HepG2 (cell line): ENCODE data around the gene BCL2L1. TPM values are rescaled to one million over a fixed set of nuclear protein-coding genes. Genes with fewer than 3 reads are reported as not detected.

Experiments
- AHR ChIP-seq: IDR thresholded peaks from 2 replicates; pipeline ENCODE4 v1.6.1; 2018; ENCODE audit warnings: missing genetic modification reagents, missing compliant biosample characterization
- MAFK ChIP-seq, 2 experiments: IDR thresholded peaks in 1 of 2; conservative IDR thresholded peaks in 1 of 2; 2 replicates each; pipeline ENCODE4 v1.6.1; 2011; ENCODE audit warnings: improper control_type of control experiment in 2 of 2, low read length in 2 of 2
- MAZ ChIP-seq, 2 experiments: sonication (generic) in 1 of 2; formaldehyde crosslinking in 1 of 2; IDR thresholded peaks; 2 replicates each; pipeline versions ENCODE4 v1.5.0 to v1.6.1; 2012 to 2020; ENCODE audit warnings: low read depth in 2 of 2, mild to moderate bottlenecking in 2 of 2, borderline replicate concordance in 1 of 2, improper control_type of control experiment in 1 of 2, low read length in 1 of 2, missing genetic modification reagents in 1 of 2, moderate library complexity in 1 of 2
- MEF2D ChIP-seq: sonication (generic); formaldehyde crosslinking; IDR thresholded peaks from 2 replicates; pipeline ENCODE4 v1.5.1; 2020; ENCODE audit warnings: mild to moderate bottlenecking, missing genetic modification reagents
- MEIS2 ChIP-seq: sonication (generic); formaldehyde crosslinking; IDR thresholded peaks from 2 replicates; pipeline ENCODE4 v1.9.0; 2021; ENCODE audit warnings: mild to moderate bottlenecking, missing genetic modification reagents
- MTA1 ChIP-seq: sonication (generic); formaldehyde crosslinking; IDR thresholded peaks from 2 replicates; pipeline ENCODE4 v1.4.0; 2020; ENCODE audit warnings: missing genetic modification reagents, mild to moderate bottlenecking, borderline replicate concordance
- MXD4 ChIP-seq: IDR thresholded peaks from 2 replicates; pipeline ENCODE4 v1.6.1; 2016; ENCODE audit warnings: mild to moderate bottlenecking, missing biosample characterization, missing genetic modification reagents
- POLR2AphosphoS2 ChIP-seq: IDR thresholded peaks from 2 replicates; pipeline ENCODE4 v1.6.1; 2011; ENCODE audit warnings: low read depth, low read length, improper control_type of control experiment
- SAFB2 ChIP-seq: sonication (generic); formaldehyde crosslinking; IDR thresholded peaks from 2 replicates; pipeline ENCODE4 v1.5.1; 2020; ENCODE audit warnings: missing genetic modification reagents, low read depth, mild to moderate bottlenecking, borderline replicate concordance
- SP4 ChIP-seq: sonication (generic); formaldehyde crosslinking; IDR thresholded peaks from 2 replicates; pipeline ENCODE4 v1.8.1; 2023; ENCODE audit warnings: mild to moderate bottlenecking, missing genetic modification reagents
- ZNF230 ChIP-seq: sonication (generic); formaldehyde crosslinking; IDR thresholded peaks from 2 replicates; pipeline ENCODE4 v1.4.0; 2020; ENCODE audit warnings: mild to moderate bottlenecking, missing genetic modification reagents
- ZNF333 ChIP-seq: sonication (generic); formaldehyde crosslinking; IDR thresholded peaks from 2 replicates; pipeline ENCODE4 v1.4.0; 2020; ENCODE audit warnings: mild to moderate bottlenecking, missing genetic modification reagents, borderline replicate concordance
- ZNF33A ChIP-seq: sonication (generic); formaldehyde crosslinking; IDR thresholded peaks from 2 replicates; pipeline ENCODE4 v1.5.1; 2020; ENCODE audit warnings: missing genetic modification reagents, mild to moderate bottlenecking, moderate library complexity, borderline replicate concordance
- ZNF484 ChIP-seq: sonication (generic); formaldehyde crosslinking; IDR thresholded peaks from 2 replicates; pipeline ENCODE4 v1.5.1; 2020; ENCODE audit warnings: mild to moderate bottlenecking, low read depth, missing genetic modification reagents, borderline replicate concordance
- polyA plus RNA-seq, 8 experiments: library from polyadenylated mRNA; depleted of rRNA in 3 of 8; stranded (reverse) in 7 of 8; unstranded in 1 of 8; fragments of >200 nt; fragmentation: Illumina TruSeq in 4 of 8; extraction: Trizol in 4 of 8; gene quantifications; 2 replicates each; pipeline versions ENCODE4 v1.2.1 to v1.2.3, GENCODE V29; 2011 to 2016; ENCODE audit warnings: low read depth in 4 of 8, missing spikeins in 1 of 8, mixed read lengths in 1 of 8; ENCODE audit not compliant: insufficient read depth in 1 of 8
- total RNA-seq, 5 experiments: library from RNA; depleted of rRNA; stranded (reverse); fragments of >200 nt; fragmentation: Illumina TruSeq; extraction: Trizol; gene quantifications; 2 replicates each; pipeline ENCODE4 v1.2.3, GENCODE V29; 2016; ENCODE audit warnings: low read depth in 1 of 5
- TF ChIP-seq, protein P1 (sequence below): sonication (generic); formaldehyde crosslinking; conservative IDR thresholded peaks from 2 replicates; pipeline ENCODE4 v1.4.0; 2020; ENCODE audit warnings: missing genetic modification reagents
- TF ChIP-seq, protein P2 (sequence below): sonication (generic); formaldehyde crosslinking; IDR thresholded peaks from 2 replicates; pipeline ENCODE4 v1.5.0; 2020; ENCODE audit warnings: mild to moderate bottlenecking, missing genetic modification reagents, borderline replicate concordance
- TF ChIP-seq, protein P3 (sequence below): sonication (generic); formaldehyde crosslinking; IDR thresholded peaks from 2 replicates; pipeline ENCODE4 v1.9.0; 2022; ENCODE audit warnings: missing genetic modification reagents, mild to moderate bottlenecking, borderline replicate concordance

Gene BCL2L1
- total and polyA plus RNA-seq, 2 of the 13 experiments (the other 11 are each of a cell fraction or from before 2014, with no cell fraction given): 164 to 258 TPM

DNA sequence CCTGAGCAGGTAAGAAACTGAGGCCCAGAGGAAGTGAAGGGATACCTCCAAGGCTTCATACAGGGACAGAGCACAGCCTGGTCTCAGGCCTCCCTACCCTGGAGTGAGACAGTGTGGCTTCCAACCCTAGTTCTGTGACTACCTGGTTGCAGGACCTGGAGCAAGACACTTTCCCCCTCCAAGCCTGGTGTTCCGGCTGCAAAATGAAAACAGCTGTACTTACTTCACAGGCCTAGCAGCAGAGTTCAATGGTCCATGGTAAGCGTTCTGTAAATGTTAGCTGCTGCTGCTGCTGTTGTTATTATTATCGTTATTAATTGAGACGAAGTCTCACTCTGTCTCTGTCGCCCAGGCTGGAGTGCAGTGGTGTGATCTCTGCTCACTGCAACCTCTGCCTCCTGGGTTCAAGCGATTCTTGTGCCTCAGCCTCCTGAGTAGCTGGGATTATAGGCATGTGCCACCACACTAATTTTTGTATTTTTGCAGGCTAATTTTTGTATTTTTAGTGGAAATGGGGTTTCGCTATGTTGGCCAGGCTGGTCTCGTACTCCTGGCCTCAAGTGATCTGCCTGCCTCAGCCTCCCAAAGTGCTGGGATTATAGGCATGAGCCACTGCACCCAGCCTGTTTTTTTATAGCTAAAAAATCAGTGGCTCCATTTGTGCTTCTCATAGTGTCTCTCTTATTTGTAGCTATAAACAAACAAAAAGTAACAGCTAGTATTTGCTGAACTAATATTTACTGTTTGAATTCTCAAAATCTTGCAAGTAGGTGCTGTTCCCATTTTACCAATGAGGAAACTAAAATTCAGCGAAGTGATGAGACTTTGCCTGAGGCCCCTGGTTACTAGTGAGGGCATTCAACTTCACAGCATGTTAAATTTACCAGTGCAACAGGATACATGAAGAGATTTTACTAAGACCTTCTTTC, 43.0 kb downstream of the BCL2L1 start (continued):
- TF ChIP-seq ZNF33A (CRISPR knock-in tag) (no peak), ZNF484 (CRISPR knock-in tag) (no peak), POLR2AphosphoS2 (0 out of 2 replicates have a peak, but pooled peaks have one; percentile 14), MEIS2 (CRISPR knock-in tag) (peak; percentile 45; the same call in 1 of the 2 replicates), MEF2D (no peak), SP4 (CRISPR knock-in tag) (no peak), MXD4 (CRISPR knock-in tag) (no peak), ZNF230 (0 out of 2 replicates have a peak, but pooled peaks have one; percentile 68), SAFB2 (CRISPR knock-in tag) (no peak), AHR (CRISPR knock-in tag) (peak; percentile 31; the same call in 1 of the 2 replicates), MAFK (conservative IDR thresholded peaks at IDR 0.05 in 1 of 2, IDR thresholded peaks at IDR 0.05 in 1 of 2; ENCODE audit: low read length in 2 of 2) (no peak), MTA1 (CRISPR knock-in tag) (no peak), ZNF333 (no peak), MAZ (IDR thresholded peaks at IDR 0.05; ENCODE audit: borderline replicate concordance, low read depth, low read length) (no peak), MAZ (CRISPR knock-in tag; IDR thresholded peaks at IDR 0.05; ENCODE audit: low read depth) (no peak)
- TF ChIP-seq, protein P1, sequence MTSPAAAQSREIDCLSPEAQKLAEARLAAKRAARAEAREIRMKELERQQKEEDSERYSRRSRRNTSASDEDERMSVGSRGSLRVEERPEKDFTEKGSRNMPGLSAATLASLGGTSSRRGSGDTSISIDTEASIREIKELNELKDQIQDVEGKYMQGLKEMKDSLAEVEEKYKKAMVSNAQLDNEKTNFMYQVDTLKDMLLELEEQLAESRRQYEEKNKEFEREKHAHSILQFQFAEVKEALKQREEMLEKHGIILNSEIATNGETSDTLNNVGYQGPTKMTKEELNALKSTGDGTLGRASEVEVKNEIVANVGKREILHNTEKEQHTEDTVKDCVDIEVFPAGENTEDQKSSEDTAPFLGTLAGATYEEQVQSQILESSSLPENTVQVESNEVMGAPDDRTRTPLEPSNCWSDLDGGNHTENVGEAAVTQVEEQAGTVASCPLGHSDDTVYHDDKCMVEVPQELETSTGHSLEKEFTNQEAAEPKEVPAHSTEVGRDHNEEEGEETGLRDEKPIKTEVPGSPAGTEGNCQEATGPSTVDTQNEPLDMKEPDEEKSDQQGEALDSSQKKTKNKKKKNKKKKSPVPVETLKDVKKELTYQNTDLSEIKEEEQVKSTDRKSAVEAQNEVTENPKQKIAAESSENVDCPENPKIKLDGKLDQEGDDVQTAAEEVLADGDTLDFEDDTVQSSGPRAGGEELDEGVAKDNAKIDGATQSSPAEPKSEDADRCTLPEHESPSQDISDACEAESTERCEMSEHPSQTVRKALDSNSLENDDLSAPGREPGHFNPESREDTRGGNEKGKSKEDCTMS (CRISPR knock-in tag): no peak
- TF ChIP-seq, protein P2, sequence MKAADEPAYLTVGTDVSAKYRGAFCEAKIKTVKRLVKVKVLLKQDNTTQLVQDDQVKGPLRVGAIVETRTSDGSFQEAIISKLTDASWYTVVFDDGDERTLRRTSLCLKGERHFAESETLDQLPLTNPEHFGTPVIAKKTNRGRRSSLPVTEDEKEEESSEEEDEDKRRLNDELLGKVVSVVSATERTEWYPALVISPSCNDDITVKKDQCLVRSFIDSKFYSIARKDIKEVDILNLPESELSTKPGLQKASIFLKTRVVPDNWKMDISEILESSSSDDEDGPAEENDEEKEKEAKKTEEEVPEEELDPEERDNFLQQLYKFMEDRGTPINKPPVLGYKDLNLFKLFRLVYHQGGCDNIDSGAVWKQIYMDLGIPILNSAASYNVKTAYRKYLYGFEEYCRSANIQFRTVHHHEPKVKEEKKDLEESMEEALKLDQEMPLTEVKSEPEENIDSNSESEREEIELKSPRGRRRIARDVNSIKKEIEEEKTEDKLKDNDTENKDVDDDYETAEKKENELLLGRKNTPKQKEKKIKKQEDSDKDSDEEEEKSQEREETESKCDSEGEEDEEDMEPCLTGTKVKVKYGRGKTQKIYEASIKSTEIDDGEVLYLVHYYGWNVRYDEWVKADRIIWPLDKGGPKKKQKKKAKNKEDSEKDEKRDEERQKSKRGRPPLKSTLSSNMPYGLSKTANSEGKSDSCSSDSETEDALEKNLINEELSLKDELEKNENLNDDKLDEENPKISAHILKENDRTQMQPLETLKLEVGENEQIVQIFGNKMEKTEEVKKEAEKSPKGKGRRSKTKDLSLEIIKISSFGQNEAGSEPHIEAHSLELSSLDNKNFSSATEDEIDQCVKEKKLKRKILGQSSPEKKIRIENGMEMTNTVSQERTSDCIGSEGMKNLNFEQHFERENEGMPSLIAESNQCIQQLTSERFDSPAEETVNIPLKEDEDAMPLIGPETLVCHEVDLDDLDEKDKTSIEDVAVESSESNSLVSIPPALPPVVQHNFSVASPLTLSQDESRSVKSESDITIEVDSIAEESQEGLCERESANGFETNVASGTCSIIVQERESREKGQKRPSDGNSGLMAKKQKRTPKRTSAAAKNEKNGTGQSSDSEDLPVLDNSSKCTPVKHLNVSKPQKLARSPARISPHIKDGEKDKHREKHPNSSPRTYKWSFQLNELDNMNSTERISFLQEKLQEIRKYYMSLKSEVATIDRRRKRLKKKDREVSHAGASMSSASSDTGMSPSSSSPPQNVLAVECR (CRISPR knock-in tag): no peak
- TF ChIP-seq, protein P3, sequence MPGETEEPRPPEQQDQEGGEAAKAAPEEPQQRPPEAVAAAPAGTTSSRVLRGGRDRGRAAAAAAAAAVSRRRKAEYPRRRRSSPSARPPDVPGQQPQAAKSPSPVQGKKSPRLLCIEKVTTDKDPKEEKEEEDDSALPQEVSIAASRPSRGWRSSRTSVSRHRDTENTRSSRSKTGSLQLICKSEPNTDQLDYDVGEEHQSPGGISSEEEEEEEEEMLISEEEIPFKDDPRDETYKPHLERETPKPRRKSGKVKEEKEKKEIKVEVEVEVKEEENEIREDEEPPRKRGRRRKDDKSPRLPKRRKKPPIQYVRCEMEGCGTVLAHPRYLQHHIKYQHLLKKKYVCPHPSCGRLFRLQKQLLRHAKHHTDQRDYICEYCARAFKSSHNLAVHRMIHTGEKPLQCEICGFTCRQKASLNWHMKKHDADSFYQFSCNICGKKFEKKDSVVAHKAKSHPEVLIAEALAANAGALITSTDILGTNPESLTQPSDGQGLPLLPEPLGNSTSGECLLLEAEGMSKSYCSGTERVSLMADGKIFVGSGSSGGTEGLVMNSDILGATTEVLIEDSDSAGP: peak; percentile 25
